ENCODE data around the gene DCTN5. TPM values are rescaled to one million over a fixed set of nuclear protein-coding genes. Genes with fewer than 3 reads are reported as not detected.

The DCTN5 gene
- total RNA-seq, 1 experiment from 2014 or later: 101 TPM

GRCh38 chr16:23668225-23668624 is 27.0 kb downstream of the DCTN5 start:
- ChIA-PET POLR2A (no interaction called here), CTCF (no interaction called here)
- H3K4me3 Mint-ChIP-seq (ENCODE audit: unreplicated experiment): no peak overlapping the region
- H3K27me3 ChIP-seq (replicated peaks; ENCODE audit: control insufficient read depth, insufficient read depth, low read length): no peaks in the 10 kb centered on the region
- H3K4me1 ChIP-seq: no peaks in the 10 kb centered on the region
- no peaks in the 10 kb centered on the region for H3K27me3 Mint-ChIP-seq (ENCODE audit: insufficient read depth, unreplicated experiment)
- H3K4me3 ChIP-seq (ENCODE audit: low read depth, low read length): no peak overlapping the region
- intact Hi-C loops (cut with micrococcal nuclease; ENCODE audit: unreplicated experiment): no loop called here
- no peak overlapping the region for H3K27ac Mint-ChIP-seq (ENCODE audit: unreplicated experiment)
- H3K36me3 Mint-ChIP-seq (ENCODE audit: insufficient read depth, unreplicated experiment): peaks cover 68% of the 10 kb centered on the region
- no TSS peak for BruUV-seq (replicated peaks)
- H3K36me3 ChIP-seq (ENCODE audit: control insufficient read depth, insufficient read depth, low read length): peaks cover 6% of the 10 kb centered on the region
- no peaks in the 10 kb centered on the region for H3K9me3 Mint-ChIP-seq (ENCODE audit: unreplicated experiment)
- H3K4me1 Mint-ChIP-seq (ENCODE audit: low read depth, unreplicated experiment): no peaks in the 10 kb centered on the region
- no peaks in the 10 kb centered on the region for H3K9me3 ChIP-seq
- TF ChIP-seq, protein P1, sequence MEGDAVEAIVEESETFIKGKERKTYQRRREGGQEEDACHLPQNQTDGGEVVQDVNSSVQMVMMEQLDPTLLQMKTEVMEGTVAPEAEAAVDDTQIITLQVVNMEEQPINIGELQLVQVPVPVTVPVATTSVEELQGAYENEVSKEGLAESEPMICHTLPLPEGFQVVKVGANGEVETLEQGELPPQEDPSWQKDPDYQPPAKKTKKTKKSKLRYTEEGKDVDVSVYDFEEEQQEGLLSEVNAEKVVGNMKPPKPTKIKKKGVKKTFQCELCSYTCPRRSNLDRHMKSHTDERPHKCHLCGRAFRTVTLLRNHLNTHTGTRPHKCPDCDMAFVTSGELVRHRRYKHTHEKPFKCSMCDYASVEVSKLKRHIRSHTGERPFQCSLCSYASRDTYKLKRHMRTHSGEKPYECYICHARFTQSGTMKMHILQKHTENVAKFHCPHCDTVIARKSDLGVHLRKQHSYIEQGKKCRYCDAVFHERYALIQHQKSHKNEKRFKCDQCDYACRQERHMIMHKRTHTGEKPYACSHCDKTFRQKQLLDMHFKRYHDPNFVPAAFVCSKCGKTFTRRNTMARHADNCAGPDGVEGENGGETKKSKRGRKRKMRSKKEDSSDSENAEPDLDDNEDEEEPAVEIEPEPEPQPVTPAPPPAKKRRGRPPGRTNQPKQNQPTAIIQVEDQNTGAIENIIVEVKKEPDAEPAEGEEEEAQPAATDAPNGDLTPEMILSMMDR (IDR thresholded peaks at IDR 0.05; ENCODE audit: insufficient read depth in 1 of 2, low read depth in 1 of 2, low read length in 1 of 2, severe bottlenecking in 1 of 2, unreplicated experiment in 1 of 2): no peak
- DNase-seq: no peak

GRCh38 chr16:23668873-23669272 is 27.6 kb downstream of the DCTN5 start:
- H3K4me3 ChIP-seq (ENCODE audit: low read depth, low read length): no peak overlapping the region
- H3K27me3 Mint-ChIP-seq (ENCODE audit: insufficient read depth, unreplicated experiment): no peaks in the 10 kb centered on the region
- H3K4me3 Mint-ChIP-seq (ENCODE audit: unreplicated experiment): no peak overlapping the region
- DNase-seq: no peak
- no peaks in the 10 kb centered on the region for H3K9me3 ChIP-seq
- H3K9me3 Mint-ChIP-seq (ENCODE audit: unreplicated experiment): no peaks in the 10 kb centered on the region
- CTCF ChIA-PET: no interaction called here
- BruUV-seq (replicated peaks): no TSS peak
- intact Hi-C loops (cut with micrococcal nuclease; ENCODE audit: unreplicated experiment): no loop called here
- TF ChIP-seq, protein P1 (IDR thresholded peaks at IDR 0.05; ENCODE audit: insufficient read depth in 1 of 2, low read depth in 1 of 2, low read length in 1 of 2, severe bottlenecking in 1 of 2, unreplicated experiment in 1 of 2): no peak
- H3K27me3 ChIP-seq (replicated peaks; ENCODE audit: control insufficient read depth, insufficient read depth, low read length): no peaks in the 10 kb centered on the region
- peaks cover 61% of the 10 kb centered on the region for H3K36me3 Mint-ChIP-seq (ENCODE audit: insufficient read depth, unreplicated experiment)
- peaks cover 6% of the 10 kb centered on the region for H3K36me3 ChIP-seq (ENCODE audit: control insufficient read depth, insufficient read depth, low read length)
- no peaks in the 10 kb centered on the region for H3K4me1 Mint-ChIP-seq (ENCODE audit: low read depth, unreplicated experiment)
- no peaks in the 10 kb centered on the region for H3K4me1 ChIP-seq
- H3K27ac Mint-ChIP-seq (ENCODE audit: unreplicated experiment): no peak overlapping the region
- POLR2A ChIA-PET: no interaction called here

GRCh38 chr16:23670137-23670776 is 29.0 kb downstream of the DCTN5 start:
- POLR2A ChIA-PET: no interaction called here
- Histone ChIP-seq H3K36me3 (ENCODE audit: control insufficient read depth, insufficient read depth, low read length) (peaks cover 4% of the 10 kb centered on the region), H3K27me3 (replicated peaks; ENCODE audit: control insufficient read depth, insufficient read depth, low read length) (no peaks in the 10 kb centered on the region), H3K9me3 (no peaks in the 10 kb centered on the region), H3K4me3 (ENCODE audit: low read depth, low read length) (no peak overlapping the region), H3K4me1 (no peaks in the 10 kb centered on the region)
- TF ChIP-seq, protein P1 (IDR thresholded peaks at IDR 0.05; ENCODE audit: insufficient read depth in 1 of 2, low read depth in 1 of 2, low read length in 1 of 2, severe bottlenecking in 1 of 2, unreplicated experiment in 1 of 2): no peak
- intact Hi-C loops (cut with micrococcal nuclease; ENCODE audit: unreplicated experiment): no loop called here
- DNase-seq: no peak
- Mint-ChIP-seq H3K36me3 (ENCODE audit: insufficient read depth, unreplicated experiment) (peaks cover 51% of the 10 kb centered on the region), H3K4me1 (ENCODE audit: low read depth, unreplicated experiment) (no peaks in the 10 kb centered on the region), H3K9me3 (ENCODE audit: unreplicated experiment) (no peaks in the 10 kb centered on the region), H3K27me3 (ENCODE audit: insufficient read depth, unreplicated experiment) (no peaks in the 10 kb centered on the region), H3K27ac (ENCODE audit: unreplicated experiment) (no peak overlapping the region), H3K4me3 (ENCODE audit: unreplicated experiment) (no peak overlapping the region)
- CTCF ChIA-PET: no interaction called here
- BruUV-seq (replicated peaks): no TSS peak
